Stimulated activated CD4-positive, alpha-beta T cell treated with anti-CD3 and anti-CD28 coated beads, Interleukin-2, amount 100 ng/mL, for 48 hours (primary cell): Measurements from ENCODE around the gene CSNK1G3.

Experiments
- DNase-seq, 2 donors: peaks; one replicate each; pipeline ENCODE4 v3.0.0-alpha.2; 2020

CSNK1G3 gene

GRCh38 chr5:123514615-123515355, 2.8 kb downstream of the CSNK1G3 start:
- no peak for DNase-seq

GRCh38 chr5:123515904-123516303, 3.9 kb downstream of the CSNK1G3 start:
- no peak for DNase-seq

GRCh38 chr5:123517476-123517875, 5.5 kb downstream of the CSNK1G3 start:
- no peak for DNase-seq

DNA sequence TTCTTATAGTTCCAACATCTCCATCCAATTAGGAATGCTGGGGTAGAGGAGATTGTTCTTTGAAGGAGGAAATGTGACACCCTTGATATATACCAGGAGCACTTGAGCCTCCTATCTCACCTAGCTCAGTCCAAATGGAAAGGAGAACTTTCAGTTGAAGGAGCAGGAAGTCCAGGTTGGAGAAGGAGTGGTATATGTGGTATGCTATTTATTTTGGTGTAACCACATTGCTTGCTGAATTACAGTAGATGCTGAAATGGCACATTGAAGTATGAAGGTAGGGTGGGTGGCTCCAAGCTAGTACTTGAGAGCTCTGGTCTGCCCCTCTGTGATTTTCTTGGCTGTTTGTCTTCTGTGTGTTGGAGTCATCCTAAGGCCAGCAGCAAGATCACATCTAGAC, 6.1 kb downstream of the CSNK1G3 start:
- no peak for DNase-seq

GRCh38 chr5:123520677-123521247, 8.8 kb downstream of the CSNK1G3 start:
- no peak for DNase-seq

GRCh38 chr5:123524146-123524545, 12.2 kb downstream of the CSNK1G3 start:
- no peak for DNase-seq

- no peak for DNase-seq
These were observed 15.2 kb downstream of the CSNK1G3 start for GRCh38 chr5:123527190-123527589.

DNA sequence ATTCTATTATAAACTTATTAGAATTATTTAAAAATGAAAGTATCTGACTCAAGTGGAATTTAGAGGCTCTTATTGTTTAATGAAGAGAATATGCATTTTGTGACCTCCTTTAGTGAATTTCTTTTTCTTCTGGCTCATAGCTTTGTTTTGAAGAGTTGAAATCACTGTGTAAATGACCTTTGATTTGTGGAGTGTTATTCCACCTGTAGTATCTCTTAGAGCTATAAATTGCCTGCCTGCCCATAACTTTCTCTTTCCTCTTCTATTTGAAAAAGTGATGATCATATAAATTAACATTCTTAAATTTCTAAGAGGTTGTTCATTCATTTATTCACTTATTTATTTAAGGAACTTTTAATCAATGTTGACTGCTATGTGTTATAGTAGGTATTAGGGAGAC, 16.1 kb downstream of the CSNK1G3 start:
- no peak for DNase-seq

- DNase-seq = no peak
These were observed 16.9 kb downstream of the CSNK1G3 start for GRCh38 chr5:123528878-123529277.

GRCh38 chr5:123530728-123531127, 18.8 kb downstream of the CSNK1G3 start:
- DNase-seq = no peak

GRCh38 chr5:123535648-123536047, 23.7 kb downstream of the CSNK1G3 start:
- no peak for DNase-seq

DNA sequence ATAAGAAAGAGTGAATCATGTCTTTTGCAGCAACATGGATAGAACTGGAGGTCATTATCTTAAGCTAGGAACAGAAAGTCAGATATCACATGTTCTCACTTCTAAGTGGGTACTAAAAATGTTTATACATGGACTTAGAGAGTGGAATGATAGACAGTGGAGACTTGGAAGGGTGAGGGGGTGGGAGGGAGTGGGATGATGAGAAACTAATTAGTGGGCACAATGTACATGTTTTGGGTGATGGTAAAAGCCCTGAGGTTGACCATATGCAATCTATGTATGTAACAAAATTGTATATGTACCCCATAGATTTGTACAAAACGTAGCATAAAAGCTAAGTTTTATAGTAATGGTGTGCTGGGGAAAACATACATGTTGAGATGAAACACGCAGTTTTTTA, 25.3 kb downstream of the CSNK1G3 start:
- no peak for DNase-seq

DNA sequence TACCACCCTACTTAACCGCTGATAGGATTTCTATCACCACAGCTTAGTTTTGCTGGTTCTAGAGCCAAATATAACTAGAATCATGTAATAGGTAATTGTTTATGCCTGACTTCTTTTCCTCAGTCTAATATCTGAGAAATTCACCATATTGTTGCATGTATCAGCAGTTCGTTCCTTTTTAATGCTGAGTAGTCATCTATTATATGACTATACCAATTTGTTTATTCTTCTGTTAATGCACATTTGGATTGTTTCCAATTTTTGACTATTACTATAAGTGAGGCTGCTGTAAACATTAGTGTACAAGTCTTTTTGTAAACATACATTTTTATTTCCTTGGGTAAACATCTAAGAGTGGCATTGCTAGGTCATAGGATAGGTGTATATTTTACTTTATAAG, 25.9 kb downstream of the CSNK1G3 start:
- DNase-seq = no peak

DNA sequence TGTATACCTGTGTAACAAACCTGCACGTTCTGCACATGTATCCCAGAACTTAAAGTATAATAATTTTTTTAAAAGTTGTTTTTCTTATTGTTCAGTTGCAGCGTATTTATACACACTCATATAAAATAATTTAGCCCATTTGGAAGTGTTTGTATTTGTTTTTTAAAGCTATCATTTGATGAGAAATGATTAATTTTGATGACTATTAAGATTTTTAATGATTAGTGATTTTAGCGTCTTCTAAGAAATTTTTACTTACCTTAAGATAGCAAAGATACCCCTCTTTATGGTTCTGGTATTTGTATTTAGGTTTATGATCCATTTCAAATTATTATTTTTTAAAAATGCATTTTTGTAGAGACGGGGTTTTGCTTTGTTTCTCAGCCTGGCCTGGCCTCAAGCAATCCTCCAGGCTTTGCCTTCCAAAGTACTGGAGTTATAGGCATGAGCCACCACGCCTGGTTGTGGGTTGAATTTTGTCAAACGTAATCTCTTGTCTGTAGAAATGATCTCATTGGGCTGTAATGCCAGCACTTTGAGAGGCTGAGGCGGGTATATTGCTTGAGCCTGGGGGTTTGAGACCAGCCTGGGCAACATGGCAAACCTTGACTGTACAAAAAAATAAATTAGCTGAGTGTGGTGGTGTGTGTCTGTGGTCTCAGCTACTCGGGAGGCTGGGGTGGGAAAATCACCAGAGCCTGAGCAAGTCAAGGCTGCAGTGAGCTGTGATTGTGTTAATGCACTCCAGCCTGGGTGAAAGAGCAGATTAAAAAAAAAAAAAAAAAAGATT, 26.9 kb downstream of the CSNK1G3 start:
- DNase-seq = no peak

- no peak for DNase-seq
These were observed 28.6 kb downstream of the CSNK1G3 start for GRCh38 chr5:123540534-123540933.

DNA sequence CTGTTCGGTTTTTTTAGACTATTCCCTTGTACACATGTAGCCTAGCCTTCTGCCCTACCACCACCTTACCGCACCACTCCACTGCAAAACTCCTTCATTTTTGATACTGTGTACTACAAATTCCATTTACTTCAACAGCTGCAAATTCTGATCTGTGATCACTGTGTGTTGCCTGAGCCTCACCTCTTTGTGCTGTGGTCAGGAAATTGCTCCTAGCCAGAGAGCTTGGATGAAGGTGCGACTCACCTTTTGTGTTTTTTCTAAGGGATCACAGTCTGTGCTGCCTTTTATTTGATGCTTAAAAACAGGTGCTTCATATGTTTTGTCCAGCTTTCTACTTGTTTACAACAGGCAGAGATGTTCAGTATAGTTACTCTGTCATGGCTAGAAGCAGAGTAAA, 31.5 kb downstream of the CSNK1G3 start:
- DNase-seq = no peak

DNA sequence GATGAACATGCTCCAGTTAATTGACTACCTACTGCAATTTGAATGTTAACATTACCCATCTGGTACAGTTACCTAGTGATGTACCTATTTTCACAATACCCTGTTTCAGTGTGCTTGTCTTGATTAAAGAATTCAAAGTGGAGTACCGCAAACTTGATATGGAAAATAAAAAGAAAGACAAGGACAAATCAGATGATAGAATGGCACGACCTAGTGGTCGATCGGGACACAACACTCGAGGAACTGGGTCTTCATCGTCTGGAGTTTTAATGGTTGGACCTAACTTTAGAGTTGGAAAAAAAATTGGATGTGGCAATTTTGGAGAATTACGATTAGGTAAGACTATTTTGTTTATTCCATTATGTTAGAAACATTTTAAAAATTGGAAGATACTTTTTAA, 33.5 kb downstream of the CSNK1G3 start:
- no peak for DNase-seq

DNA sequence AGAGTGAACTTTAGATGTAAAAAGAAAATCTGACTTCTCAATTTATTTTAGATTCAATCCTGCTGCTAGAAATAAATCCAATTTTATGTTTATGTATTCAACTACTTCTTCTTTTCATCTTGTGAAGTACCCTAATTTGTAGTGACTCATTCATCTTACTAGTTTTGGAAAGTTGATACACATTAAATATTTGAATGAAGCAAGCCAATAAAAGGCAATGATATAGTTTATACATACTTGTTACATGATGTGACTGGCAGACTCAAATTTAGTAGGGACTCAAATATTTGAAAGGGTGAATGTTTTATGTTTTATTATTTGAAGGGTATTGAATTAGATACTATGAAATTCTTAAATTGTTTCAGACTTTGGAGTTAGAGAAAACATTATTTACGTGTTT, 34.7 kb downstream of the CSNK1G3 start:
- no peak for DNase-seq

DNA sequence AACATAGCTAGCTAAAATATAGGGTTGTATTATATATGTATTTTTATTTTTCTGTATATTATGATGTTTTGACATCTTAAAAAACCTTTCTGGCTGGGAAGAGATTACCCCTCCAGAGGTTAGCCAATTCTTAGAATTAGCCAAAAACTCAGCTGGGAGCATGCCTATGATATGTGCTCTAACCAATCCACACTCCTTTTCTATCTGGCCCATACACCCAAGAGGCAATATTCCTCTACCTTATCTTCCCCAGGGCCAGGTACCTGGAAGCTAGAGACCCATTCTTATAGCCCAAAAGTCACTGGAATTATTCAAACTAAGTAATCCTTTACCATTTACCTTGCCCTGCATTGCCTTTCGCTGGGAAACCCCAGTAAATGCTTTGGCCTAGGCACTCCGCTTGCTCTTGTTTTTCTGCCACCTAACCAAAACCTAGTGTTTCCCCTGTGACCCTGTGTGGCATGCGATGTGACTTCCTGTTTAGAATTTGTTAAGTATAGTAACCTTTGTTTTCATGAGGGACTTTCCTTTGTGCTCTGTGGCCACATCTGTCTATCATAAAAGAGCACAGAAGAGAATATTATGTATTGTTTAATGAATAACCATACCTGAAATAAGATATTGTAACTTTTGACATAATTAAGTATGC, 37.4 kb downstream of the CSNK1G3 start:
- DNase-seq = peak in 1 of 2 donors; percentile 7

DNA sequence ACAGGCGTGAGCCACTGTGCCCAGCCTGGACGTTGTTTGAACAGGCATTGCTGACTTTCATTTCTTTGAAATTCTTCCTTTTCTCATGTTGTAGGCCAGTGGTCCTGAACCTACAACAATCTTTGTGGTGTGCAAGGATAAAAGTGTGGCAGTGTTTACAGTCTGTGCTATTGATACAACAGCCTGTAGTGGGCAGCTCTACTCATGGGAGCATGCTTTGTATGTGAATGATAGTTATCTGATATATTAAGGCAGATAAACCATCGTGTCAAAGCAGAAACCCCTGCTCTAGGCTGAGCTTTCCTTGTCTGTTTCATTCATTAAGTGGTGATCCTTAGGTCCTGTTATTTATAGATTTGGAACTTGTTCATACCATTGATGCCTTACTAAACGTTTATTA, 42.6 kb downstream of the CSNK1G3 start:
- DNase-seq = no peak

DNA sequence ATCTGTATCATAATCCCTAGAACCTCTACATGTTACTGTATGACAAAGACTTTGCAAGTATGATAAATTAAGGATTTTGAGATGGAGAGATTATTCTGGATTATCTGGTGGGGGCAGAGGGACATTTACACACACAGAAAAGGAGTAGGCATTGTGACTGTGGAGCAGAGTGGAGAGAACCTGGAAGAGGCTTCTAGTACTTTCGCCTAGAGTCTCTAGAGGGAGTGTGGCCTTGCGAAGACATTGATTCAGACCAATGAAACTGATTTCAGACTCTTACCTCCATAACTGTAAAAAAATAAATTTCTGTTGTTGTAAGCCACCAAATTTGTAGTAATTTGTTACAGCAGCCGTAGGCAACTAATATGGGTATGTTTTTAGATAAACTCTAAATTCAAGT, 45.9 kb downstream of the CSNK1G3 start:
- DNase-seq = no peak

DNA sequence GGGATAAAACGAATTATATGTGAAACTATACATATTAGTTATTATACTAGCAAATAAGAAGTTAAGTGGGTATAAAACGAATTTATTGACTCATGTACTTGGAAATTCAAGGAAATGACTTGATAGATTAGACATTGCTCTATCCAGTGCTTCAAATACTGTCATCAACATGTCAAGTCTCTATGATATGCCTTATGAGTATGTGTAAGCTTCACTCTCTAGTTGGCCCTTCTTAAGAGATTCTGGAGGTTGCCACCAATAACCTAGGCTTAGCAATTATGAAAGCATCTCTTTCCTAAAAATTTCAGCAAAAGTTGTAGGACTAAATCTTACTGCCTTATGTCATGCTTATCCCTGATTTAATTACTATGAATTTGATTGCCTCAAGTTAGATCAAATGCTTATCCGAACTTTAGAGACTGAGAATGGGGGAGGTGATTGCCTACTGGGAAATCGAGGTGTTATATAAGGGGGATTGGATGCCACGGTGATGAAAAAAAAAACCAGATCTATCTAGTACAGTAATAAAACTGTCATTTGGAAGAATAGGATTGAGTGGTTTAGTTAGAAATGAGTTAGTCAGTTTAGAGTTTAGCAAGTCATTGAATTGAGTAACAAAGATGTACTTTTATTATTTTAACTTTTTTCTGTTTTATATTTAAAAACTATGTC, 46.9 kb downstream of the CSNK1G3 start:
- no peak for DNase-seq

DNA sequence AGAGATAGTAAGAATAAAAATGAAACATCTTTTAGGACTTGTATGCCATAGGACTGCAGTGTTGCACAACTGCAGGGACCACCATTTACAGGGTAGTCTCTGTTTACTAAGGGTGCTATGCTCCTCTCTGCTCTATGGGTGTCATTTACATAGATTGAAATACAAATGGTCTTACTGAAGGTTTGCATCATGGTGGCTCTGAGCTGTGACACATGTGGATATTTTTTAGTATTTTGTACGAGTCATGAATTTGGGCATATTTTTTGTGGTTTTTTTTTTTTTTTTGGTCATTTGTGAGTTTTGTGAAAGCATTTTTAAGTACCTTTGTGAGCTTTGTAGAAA, 47.4 kb downstream of the CSNK1G3 start:
- DNase-seq = no peak
